HepG2 (cell line): Measurements from ENCODE around the gene ZNF620. TPM values are rescaled to one million over a fixed set of nuclear protein-coding genes. Genes with fewer than 3 reads are reported as not detected.

Source experiments
- IRF2 ChIP-seq: IDR thresholded peaks from 2 replicates; pipeline ENCODE4 v1.6.1; 2018; ENCODE audit warnings: missing genetic modification reagents, missing compliant biosample characterization
- KLF16 ChIP-seq, 2 experiments: sonication (generic) in 1 of 2; formaldehyde crosslinking in 1 of 2; IDR thresholded peaks; 2 replicates each; pipeline versions ENCODE4 v1.6.1 to v1.8.0; 2016 to 2023; ENCODE audit warnings: missing genetic modification reagents in 2 of 2, missing compliant biosample characterization in 1 of 2
- MLLT10 ChIP-seq: sonication (generic); formaldehyde crosslinking; IDR thresholded peaks from 2 replicates; pipeline ENCODE4 v1.4.0; 2020; ENCODE audit warnings: missing genetic modification reagents
- NKX3-1 ChIP-seq: sonication (generic); formaldehyde crosslinking; IDR thresholded peaks from 2 replicates; pipeline ENCODE4 v1.5.0; 2020; ENCODE audit warnings: missing genetic modification reagents
- NR1H2 ChIP-seq: sonication (generic); formaldehyde crosslinking; IDR thresholded peaks from 2 replicates; pipeline ENCODE4 v1.8.1; 2022; ENCODE audit warnings: low read depth, missing genetic modification reagents, borderline replicate concordance
- NR2F1 ChIP-seq, 2 experiments: fragments of 450-650 bp in 1 of 2; formaldehyde crosslinking in 1 of 2; IDR thresholded peaks; 2 replicates each; pipeline versions ENCODE4 v1.5.0 to v1.6.1; 2016 to 2020; ENCODE audit warnings: mild to moderate bottlenecking in 1 of 2, missing compliant biosample characterization in 1 of 2, missing genetic modification reagents in 1 of 2, moderate library complexity in 1 of 2
- SIN3A ChIP-seq: IDR thresholded peaks from 2 replicates; pipeline ENCODE4 v1.6.1; 2011; ENCODE audit warnings: low read depth, mild to moderate bottlenecking, control low read depth, low read length, borderline replicate concordance
- SRY ChIP-seq: sonication (generic); formaldehyde crosslinking; IDR thresholded peaks from 2 replicates; pipeline ENCODE4 v1.8.0; 2022; ENCODE audit warnings: mild to moderate bottlenecking, missing genetic modification reagents
- TBP ChIP-seq: sonication (generic); formaldehyde crosslinking; IDR thresholded peaks from 2 replicates; pipeline ENCODE4 v1.5.0; 2020; ENCODE audit warnings: missing genetic modification reagents
- THAP11 ChIP-seq: IDR thresholded peaks from 2 replicates; pipeline ENCODE4 v1.6.1; 2016; ENCODE audit warnings: missing biosample characterization, missing genetic modification reagents
- THYN1 ChIP-seq: sonication (generic); formaldehyde crosslinking; IDR thresholded peaks from 2 replicates; pipeline ENCODE4 v1.8.1; 2023; ENCODE audit warnings: low read depth, mild to moderate bottlenecking, moderate library complexity, missing genetic modification reagents, borderline replicate concordance
- ZBTB1 ChIP-seq: sonication (generic); formaldehyde crosslinking; IDR thresholded peaks from 2 replicates; pipeline ENCODE4 v1.4.0; 2020; ENCODE audit warnings: missing genetic modification reagents, borderline replicate concordance
- ZC3H4 ChIP-seq: sonication (generic); formaldehyde crosslinking; IDR thresholded peaks from 2 replicates; pipeline ENCODE4 v1.4.0; 2020; ENCODE audit warnings: missing genetic modification reagents, borderline replicate concordance
- ZNF17 ChIP-seq: sonication (generic); formaldehyde crosslinking; IDR thresholded peaks from 2 replicates; pipeline ENCODE4 v1.5.0; 2020; ENCODE audit warnings: mild to moderate bottlenecking, missing genetic modification reagents
- ZNF224 ChIP-seq: sonication (generic); formaldehyde crosslinking; IDR thresholded peaks from 2 replicates; pipeline ENCODE4 v1.5.0; 2020; ENCODE audit warnings: mild to moderate bottlenecking, missing genetic modification reagents
- ZNF317 ChIP-seq: sonication (generic); formaldehyde crosslinking; IDR thresholded peaks from 2 replicates; pipeline ENCODE4 v1.5.0; 2020; ENCODE audit warnings: mild to moderate bottlenecking, missing genetic modification reagents
- ZNF441 ChIP-seq: sonication (generic); formaldehyde crosslinking; IDR thresholded peaks from 2 replicates; pipeline ENCODE4 v1.7.0; 2021; ENCODE audit warnings: missing genetic modification reagents, borderline replicate concordance
- ZNF460 ChIP-seq: sonication (generic); formaldehyde crosslinking; IDR thresholded peaks from 2 replicates; pipeline ENCODE4 v1.5.1; 2020; ENCODE audit warnings: missing genetic modification reagents, mild to moderate bottlenecking, borderline replicate concordance
- ZNF570 ChIP-seq: sonication (generic); formaldehyde crosslinking; IDR thresholded peaks from 2 replicates; pipeline ENCODE4 v1.4.0; 2020; ENCODE audit warnings: mild to moderate bottlenecking, missing genetic modification reagents, borderline replicate concordance
- ZNF616 ChIP-seq: sonication (generic); formaldehyde crosslinking; IDR thresholded peaks from 2 replicates; pipeline ENCODE4 v1.5.0; 2020; ENCODE audit warnings: low read depth, mild to moderate bottlenecking, missing genetic modification reagents
- ZNF790 ChIP-seq: sonication (generic); formaldehyde crosslinking; IDR thresholded peaks from 2 replicates; pipeline ENCODE4 v1.8.0; 2022; ENCODE audit warnings: missing genetic modification reagents, mild to moderate bottlenecking, borderline replicate concordance
- ZNF878 ChIP-seq: sonication (generic); formaldehyde crosslinking; IDR thresholded peaks from 2 replicates; pipeline ENCODE4 v1.8.1; 2023; ENCODE audit warnings: mild to moderate bottlenecking, missing genetic modification reagents, moderate library complexity
- polyA plus RNA-seq, 8 experiments: library from polyadenylated mRNA; depleted of rRNA in 3 of 8; stranded (reverse) in 7 of 8; unstranded in 1 of 8; fragments of >200 nt; fragmentation: Illumina TruSeq in 4 of 8; extraction: Trizol in 4 of 8; gene quantifications; 2 replicates each; pipeline versions ENCODE4 v1.2.1 to v1.2.3, GENCODE V29; 2011 to 2016; ENCODE audit warnings: low read depth in 4 of 8, missing spikeins in 1 of 8, mixed read lengths in 1 of 8; ENCODE audit not compliant: insufficient read depth in 1 of 8
- total RNA-seq, 5 experiments: library from RNA; depleted of rRNA; stranded (reverse); fragments of >200 nt; fragmentation: Illumina TruSeq; extraction: Trizol; gene quantifications; 2 replicates each; pipeline ENCODE4 v1.2.3, GENCODE V29; 2016; ENCODE audit warnings: low read depth in 1 of 5
- TF ChIP-seq, protein P1 (sequence below): sonication (generic); formaldehyde crosslinking; IDR thresholded peaks from 2 replicates; pipeline ENCODE4 v1.8.0; 2022; ENCODE audit warnings: missing genetic modification reagents, low read depth, mild to moderate bottlenecking, borderline replicate concordance
- TF ChIP-seq, protein P2 (sequence below): sonication (generic); formaldehyde crosslinking; IDR thresholded peaks from 2 replicates; pipeline ENCODE4 v1.8.1; 2023; ENCODE audit warnings: mild to moderate bottlenecking, missing genetic modification reagents
- TF ChIP-seq, protein P3 (sequence below): sonication (generic); formaldehyde crosslinking; IDR thresholded peaks from 2 replicates; pipeline ENCODE4 v1.4.0; 2020; ENCODE audit warnings: missing genetic modification reagents, borderline replicate concordance

ZNF620 gene
- total and polyA plus RNA-seq, 2 of the 13 experiments (the other 11 are each of a cell fraction or from before 2014, with no cell fraction given) = 2.3 to 12.2 TPM

DNA sequence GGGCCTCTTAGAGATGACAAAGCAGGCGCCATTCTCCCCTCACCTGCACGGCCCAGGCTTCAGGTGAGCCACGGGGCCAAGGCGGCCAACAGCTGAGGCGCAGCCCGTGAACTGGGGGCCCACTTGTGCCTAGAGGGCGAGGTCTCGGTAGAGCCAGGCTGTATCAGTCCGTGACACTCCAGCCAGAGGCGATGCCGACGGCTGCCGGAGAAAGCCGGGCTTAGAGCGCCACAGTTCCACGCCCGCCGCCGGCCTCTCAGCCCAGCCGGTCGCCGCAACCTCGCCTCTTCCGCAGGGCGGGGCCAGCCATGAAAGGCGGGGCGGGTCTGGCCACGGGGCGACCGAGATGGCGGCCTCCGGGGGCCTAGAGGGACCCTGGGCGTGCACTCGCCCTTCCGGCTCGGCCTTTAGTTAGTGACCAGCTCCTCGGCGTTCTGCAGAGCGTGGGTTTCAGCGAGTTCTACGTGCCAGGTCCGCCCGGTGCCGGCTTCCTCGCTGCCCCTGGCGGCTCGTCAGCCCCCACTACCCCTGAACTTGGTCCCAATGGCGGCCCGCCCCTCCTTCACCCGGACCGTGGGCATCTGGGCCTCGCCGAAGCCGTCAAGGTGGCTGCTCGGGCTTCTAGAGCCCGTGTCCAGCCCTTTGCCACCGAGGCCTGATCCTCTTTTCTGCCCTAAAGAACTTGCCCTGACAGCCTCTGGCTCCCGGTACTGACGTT is 18.9 kb downstream of the ZNF620 start, which contains the start of gene ZNF621 (continued):
- TF ChIP-seq ZC3H4 (CRISPR knock-in tag) = no peak
- no peak for TF ChIP-seq ZNF790 (CRISPR knock-in tag)
- 0 out of 2 replicates have a peak, but pooled peaks have one; percentile 26 for TF ChIP-seq NR1H2
- no peak for TF ChIP-seq ZNF17 (CRISPR knock-in tag)
- no peak for TF ChIP-seq ZBTB1
- TF ChIP-seq NR2F1 (CRISPR knock-in tag; IDR thresholded peaks at IDR 0.05) = no peak
- 0 out of 2 replicates have a peak, but pooled peaks have one; percentile 23 for TF ChIP-seq ZNF224 (CRISPR knock-in tag)
- peak; percentile 67; the same call in 1 of the 2 replicates for TF ChIP-seq SRY
- TF ChIP-seq THYN1 = no peak
- TF ChIP-seq, protein P1, sequence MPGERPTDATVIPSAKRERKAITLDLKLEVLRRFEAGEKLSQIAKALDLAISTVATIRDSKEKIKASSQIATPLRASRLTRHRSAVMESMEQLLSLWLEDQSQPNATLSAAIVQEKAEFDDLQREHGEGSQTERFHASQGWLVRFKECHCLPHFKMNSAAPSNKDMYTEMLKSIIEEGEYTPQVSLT = no peak
- 0 out of 2 replicates have a peak, but pooled peaks have one; percentile 12 for TF ChIP-seq TBP (CRISPR knock-in tag)
- TF ChIP-seq, protein P2, sequence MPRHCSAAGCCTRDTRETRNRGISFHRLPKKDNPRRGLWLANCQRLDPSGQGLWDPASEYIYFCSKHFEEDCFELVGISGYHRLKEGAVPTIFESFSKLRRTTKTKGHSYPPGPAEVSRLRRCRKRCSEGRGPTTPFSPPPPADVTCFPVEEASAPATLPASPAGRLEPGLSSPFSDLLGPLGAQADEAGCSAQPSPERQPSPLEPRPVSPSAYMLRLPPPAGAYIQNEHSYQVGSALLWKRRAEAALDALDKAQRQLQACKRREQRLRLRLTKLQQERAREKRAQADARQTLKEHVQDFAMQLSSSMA (CRISPR knock-in tag) = no peak
- TF ChIP-seq, protein P3, sequence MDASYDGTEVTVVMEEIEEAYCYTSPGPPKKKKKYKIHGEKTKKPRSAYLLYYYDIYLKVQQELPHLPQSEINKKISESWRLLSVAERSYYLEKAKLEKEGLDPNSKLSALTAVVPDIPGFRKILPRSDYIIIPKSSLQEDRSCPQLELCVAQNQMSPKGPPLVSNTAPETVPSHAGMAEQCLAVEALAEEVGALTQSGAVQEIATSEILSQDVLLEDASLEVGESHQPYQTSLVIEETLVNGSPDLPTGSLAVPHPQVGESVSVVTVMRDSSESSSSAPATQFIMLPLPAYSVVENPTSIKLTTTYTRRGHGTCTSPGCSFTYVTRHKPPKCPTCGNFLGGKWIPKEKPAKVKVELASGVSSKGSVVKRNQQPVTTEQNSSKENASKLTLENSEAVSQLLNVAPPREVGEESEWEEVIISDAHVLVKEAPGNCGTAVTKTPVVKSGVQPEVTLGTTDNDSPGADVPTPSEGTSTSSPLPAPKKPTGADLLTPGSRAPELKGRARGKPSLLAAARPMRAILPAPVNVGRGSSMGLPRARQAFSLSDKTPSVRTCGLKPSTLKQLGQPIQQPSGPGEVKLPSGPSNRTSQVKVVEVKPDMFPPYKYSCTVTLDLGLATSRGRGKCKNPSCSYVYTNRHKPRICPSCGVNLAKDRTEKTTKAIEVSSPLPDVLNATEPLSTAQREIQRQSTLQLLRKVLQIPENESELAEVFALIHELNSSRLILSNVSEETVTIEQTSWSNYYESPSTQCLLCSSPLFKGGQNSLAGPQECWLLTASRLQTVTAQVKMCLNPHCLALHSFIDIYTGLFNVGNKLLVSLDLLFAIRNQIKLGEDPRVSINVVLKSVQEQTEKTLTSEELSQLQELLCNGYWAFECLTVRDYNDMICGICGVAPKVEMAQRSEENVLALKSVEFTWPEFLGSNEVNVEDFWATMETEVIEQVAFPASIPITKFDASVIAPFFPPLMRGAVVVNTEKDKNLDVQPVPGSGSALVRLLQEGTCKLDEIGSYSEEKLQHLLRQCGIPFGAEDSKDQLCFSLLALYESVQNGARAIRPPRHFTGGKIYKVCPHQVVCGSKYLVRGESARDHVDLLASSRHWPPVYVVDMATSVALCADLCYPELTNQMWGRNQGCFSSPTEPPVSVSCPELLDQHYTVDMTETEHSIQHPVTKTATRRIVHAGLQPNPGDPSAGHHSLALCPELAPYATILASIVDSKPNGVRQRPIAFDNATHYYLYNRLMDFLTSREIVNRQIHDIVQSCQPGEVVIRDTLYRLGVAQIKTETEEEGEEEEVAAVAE = peak; percentile 56; the same call in 1 of the 2 replicates
- TF ChIP-seq ZNF878 (CRISPR knock-in tag) = peak; percentile 63; the same call in 1 of the 2 replicates
- peak; percentile 85; the same call in 1 of the 2 replicates for TF ChIP-seq SIN3A
- TF ChIP-seq ZNF460 = peak; percentile 50; the same call in 1 of the 2 replicates
- TF ChIP-seq ZNF616 = no peak
- peak; percentile 15; the same call in 1 of the 2 replicates for TF ChIP-seq ZNF441 (CRISPR knock-in tag)
- peak; percentile 85; the same call in 1 of the 2 replicates for TF ChIP-seq ZNF317
- no peak for TF ChIP-seq ZNF570 (CRISPR knock-in tag)
- TF ChIP-seq IRF2 = peak; percentile 87
- no peak; the same call in 1 of the 2 replicates for TF ChIP-seq NKX3-1 (CRISPR knock-in tag)
- TF ChIP-seq MLLT10 (CRISPR knock-in tag) = no peak
- TF ChIP-seq KLF16 (CRISPR knock-in tag; IDR thresholded peaks at IDR 0.05) = peak; percentile 19 to 92; a peak in 2 of 4 replicates
- peak; percentile 89 for TF ChIP-seq THAP11 (CRISPR knock-in tag)
